ENCODE results near the gene RADIL. TPM values are rescaled to one million over a fixed set of nuclear protein-coding genes. Genes with fewer than 3 reads are reported as not detected.

Gene RADIL
- total and polyA plus RNA-seq, 8 donors, result 1.2 to 21.6 (median 3.0) TPM; not detected in 1

DNA sequence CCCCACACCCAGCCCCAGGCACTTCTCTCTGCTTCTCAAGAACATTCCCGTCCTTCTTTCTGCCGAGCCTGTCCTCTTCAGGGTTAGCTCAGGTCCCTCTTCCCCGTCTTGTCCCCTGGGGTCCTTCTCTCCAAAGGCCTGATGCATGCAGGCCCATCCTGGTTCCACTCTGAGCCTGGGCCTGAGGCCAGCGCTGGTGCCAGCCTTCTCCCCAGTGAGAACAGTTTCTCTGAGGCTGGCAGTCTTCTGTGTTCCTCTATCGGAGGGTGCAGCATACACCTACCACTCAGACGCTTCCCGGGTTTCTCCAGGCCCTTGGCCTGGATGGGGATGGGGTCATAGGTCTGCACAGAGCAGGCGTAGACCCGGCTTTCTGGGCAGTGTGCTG is 93.4 kb downstream of the RADIL start:
- intact Hi-C loops (cut with DNase I; ENCODE audit: low total_unique reads), result no loop called here
- peaks cover 64 to 79% (median 73%) of the 10 kb centered on the region in 4 donors for H3K36me3 ChIP-seq

DNA sequence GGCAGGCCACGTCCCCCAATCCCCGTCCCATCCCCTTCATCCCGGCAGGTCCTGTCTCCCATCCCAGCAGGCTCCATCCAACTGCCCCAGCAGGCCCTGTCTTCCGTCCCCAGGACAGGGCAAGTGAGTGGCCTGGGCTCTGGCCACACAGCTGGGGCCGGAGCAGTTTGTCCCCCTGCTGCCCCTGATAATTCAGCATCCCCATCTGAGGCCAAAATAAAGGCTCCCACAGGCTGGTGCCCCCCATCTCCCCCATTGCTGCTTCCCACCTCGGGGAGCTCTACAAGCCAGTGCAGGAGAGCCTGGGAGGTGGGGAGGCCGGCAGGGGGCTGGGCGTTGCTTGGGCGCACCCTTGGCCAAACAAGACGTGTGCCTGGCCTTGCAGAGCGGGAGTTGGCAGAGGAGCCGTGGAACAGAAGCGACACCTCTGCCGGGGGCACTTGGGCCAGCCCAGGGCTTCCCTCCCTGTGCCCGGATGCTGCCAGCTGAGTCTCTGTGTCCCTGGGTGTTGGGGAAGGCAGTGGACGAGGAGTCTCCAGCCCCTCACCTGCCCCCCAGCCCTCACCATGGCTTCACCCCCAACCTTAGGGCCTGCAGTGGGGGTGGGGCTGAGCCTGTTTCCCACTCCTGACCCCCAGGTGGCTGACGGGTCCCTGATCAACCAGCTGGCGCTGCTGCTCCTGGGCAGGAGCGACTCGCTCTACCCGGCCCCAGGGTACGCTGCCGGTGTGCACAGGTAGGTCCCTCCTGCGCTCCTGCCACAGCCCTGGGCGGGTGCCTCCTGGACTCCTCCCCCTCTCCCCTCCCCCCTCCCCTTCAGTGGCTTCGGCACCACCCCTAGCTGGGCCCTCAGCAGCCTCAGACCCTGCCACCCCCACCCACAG is 94.1 kb downstream of the RADIL start:
- peaks cover 70 to 86% (median 80%) of the 10 kb centered on the region in 4 donors for H3K36me3 ChIP-seq
- WGBS, 5 donors, result 91 to 96% (median 94%) methylated on average over 18 to 26 of the region's 26 CpGs
- H3K9me3 ChIP-seq, result no peaks in the 10 kb centered on the region
- no peak for DNase-seq
- no peak overlapping the region for H3K4me3 ChIP-seq
- H3K27me3 ChIP-seq, result no peaks in the 10 kb centered on the region
- intact Hi-C loops (cut with DNase I; ENCODE audit: low total_unique reads), result no loop called here
- peaks cover 5 to 20% (median 11%) of the 10 kb centered on the region in 4 donors for H3K4me1 ChIP-seq
- TF ChIP-seq EP300 (IDR thresholded peaks at IDR 0.05) (no peak), POLR2AphosphoS5 (IDR thresholded peaks at IDR 0.05) (no peak), POLR2A (IDR thresholded peaks at IDR 0.05) (no peak)
- TF ChIP-seq, protein P1, sequence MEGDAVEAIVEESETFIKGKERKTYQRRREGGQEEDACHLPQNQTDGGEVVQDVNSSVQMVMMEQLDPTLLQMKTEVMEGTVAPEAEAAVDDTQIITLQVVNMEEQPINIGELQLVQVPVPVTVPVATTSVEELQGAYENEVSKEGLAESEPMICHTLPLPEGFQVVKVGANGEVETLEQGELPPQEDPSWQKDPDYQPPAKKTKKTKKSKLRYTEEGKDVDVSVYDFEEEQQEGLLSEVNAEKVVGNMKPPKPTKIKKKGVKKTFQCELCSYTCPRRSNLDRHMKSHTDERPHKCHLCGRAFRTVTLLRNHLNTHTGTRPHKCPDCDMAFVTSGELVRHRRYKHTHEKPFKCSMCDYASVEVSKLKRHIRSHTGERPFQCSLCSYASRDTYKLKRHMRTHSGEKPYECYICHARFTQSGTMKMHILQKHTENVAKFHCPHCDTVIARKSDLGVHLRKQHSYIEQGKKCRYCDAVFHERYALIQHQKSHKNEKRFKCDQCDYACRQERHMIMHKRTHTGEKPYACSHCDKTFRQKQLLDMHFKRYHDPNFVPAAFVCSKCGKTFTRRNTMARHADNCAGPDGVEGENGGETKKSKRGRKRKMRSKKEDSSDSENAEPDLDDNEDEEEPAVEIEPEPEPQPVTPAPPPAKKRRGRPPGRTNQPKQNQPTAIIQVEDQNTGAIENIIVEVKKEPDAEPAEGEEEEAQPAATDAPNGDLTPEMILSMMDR (IDR thresholded peaks at IDR 0.05), result no peak
- H3K27ac ChIP-seq, result no peak overlapping the region

More for the DNA sequence above, 93.4 kb downstream of the RADIL start:
- Histone ChIP-seq H3K9me3 (no peaks in the 10 kb centered on the region), H3K4me3 (no peak overlapping the region), H3K27ac (no peak overlapping the region), H3K27me3 (no peaks in the 10 kb centered on the region), H3K4me1 (peaks cover 5 to 20% (median 11%) of the 10 kb centered on the region in 4 donors)
- TF ChIP-seq POLR2A (IDR thresholded peaks at IDR 0.05), result no peak
- TF ChIP-seq, protein P1 (IDR thresholded peaks at IDR 0.05), result no peak
- no peak for DNase-seq
- WGBS, 5 donors, result 82 to 92% (median 88%) methylated on average over 9 of the region's 9 CpGs

DNA sequence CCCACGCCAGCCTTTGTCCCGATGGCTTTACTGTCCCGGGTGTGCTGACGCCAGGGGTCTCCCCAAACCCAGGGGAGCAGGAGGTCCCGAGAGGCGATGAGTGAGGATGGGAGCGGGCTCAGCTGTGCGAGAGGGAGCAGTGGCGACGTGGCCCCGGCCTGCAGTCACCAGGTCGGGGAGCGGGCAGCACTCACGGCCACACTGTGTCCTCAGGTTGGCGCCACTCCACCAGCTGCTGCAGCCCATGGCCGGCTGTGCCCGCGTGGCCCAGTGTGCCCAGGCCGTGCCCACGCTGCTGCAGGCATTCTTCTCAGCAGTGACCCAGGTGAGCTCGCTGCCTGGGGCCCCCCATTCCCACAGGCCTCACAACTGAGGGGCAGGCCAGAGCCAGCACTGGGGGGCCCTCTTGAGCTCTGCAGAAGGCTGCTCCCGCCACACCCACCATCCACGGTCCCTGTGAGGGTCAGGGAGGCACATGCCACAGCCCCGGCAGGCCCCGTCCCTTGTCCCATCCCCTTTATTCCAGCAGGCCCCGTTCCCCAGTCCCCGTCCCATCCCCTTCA is 94.8 kb downstream of the RADIL start:
- intact Hi-C loops (cut with DNase I; ENCODE audit: low total_unique reads), result no loop called here
- Histone ChIP-seq H3K4me1 (peaks cover 5 to 20% (median 11%) of the 10 kb centered on the region in 4 donors), H3K27me3 (no peaks in the 10 kb centered on the region), H3K27ac (no peak overlapping the region), H3K4me3 (no peak overlapping the region), H3K36me3 (peaks cover 77 to 93% (median 87%) of the 10 kb centered on the region in 4 donors), H3K9me3 (no peaks in the 10 kb centered on the region)
- DNase-seq, result no peak
- TF ChIP-seq POLR2A (IDR thresholded peaks at IDR 0.05) (no peak), POLR2AphosphoS5 (IDR thresholded peaks at IDR 0.05) (no peak), EP300 (IDR thresholded peaks at IDR 0.05) (no peak)
- TF ChIP-seq, protein P1 (IDR thresholded peaks at IDR 0.05), result no peak
- 90 to 97% (median 95%) methylated on average over 6 to 27 of the region's 27 CpGs for WGBS, 5 donors

DNA sequence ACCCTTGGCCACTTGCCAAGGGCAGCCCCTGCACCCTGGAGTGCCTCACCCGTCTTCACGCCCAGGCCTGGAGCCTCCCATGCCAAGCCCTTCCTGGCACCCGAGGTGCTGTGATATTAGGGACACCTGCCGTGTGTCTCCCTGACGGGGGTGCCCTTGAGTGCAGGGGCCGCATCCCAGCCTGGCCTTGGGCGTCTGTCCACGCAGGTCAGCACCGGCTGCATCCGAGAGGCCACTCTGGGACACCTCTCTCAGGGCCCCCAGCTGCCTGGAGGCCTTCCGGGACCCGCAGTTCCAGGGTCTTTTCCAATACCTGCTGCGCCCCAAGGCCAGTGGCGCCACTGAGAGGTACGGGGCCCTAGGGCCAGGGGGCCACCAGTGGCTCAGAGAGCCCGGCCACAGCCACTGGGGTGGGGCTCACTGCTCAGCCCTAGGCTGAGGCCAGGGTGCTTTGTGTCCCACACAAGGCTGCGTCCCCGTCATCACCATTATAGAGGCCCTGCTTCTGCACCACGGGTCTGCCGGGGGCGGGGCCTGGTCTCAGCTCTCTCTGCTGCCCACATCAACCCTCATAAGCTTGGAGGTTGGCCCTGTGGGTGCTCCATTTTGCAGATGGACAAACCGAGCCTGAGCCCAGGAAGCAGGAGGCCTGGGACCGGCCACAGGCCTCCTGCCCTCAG is 95.4 kb downstream of the RADIL start:
- Histone ChIP-seq H3K36me3 (peaks cover 82 to 99% (median 93%) of the 10 kb centered on the region in 4 donors), H3K9me3 (no peaks in the 10 kb centered on the region), H3K27ac (no peak overlapping the region), H3K27me3 (no peaks in the 10 kb centered on the region), H3K4me1 (peaks cover 5 to 16% (median 11%) of the 10 kb centered on the region in 4 donors), H3K4me3 (no peak overlapping the region)
- TF ChIP-seq, protein P1 (IDR thresholded peaks at IDR 0.05), result no peak
- no peak for TF ChIP-seq POLR2A (IDR thresholded peaks at IDR 0.05)
- no peak for TF ChIP-seq POLR2AphosphoS5 (IDR thresholded peaks at IDR 0.05)
- no peak for TF ChIP-seq EP300 (IDR thresholded peaks at IDR 0.05)
- 65 to 88% (median 85%) methylated on average over 7 to 23 of the region's 23 CpGs for WGBS, 5 donors
- intact Hi-C loops (cut with DNase I; ENCODE audit: low total_unique reads), result no loop called here
- no peak for DNase-seq

Data from stomach (tissue), 9 donors.